ENCODE data around the gene PTPRT. TPM values are rescaled to one million over a fixed set of nuclear protein-coding genes. Genes with fewer than 3 reads are reported as not detected.
"Not testable (repeated sequence)": the region's sequence is repeated elsewhere in the genome, so short reads cannot be mapped to it uniquely, and the experiment has no call there.

The PTPRT gene
- total and polyA plus RNA-seq, 10 of the 15 experiments (the other 5 are each of a cell fraction or from before 2014, with no cell fraction given), result not detected

DNA sequence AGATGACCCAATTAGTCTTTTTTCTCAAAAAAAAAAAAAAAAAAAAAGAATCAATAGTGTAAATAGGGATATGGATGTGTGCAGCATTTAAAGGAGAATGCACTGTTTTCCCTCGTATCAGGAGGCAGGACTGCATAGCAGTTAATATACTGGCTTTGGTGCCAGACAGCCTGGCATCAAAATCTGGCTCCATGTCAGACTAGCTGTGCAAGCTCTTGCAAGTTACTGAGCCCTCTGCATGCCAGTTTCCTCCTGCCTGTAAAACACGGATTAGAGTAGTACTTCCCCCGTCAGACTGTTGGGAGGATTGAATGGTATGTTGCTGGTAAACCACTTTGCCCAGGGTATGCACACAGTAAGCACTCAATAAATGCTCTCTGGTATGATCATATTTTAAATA is 977.3 kb downstream of the PTPRT start:
- Histone ChIP-seq H3K27ac (ENCODE audit: control insufficient read depth, insufficient read depth) (no peak overlapping the region), H2AFZ (ENCODE audit: control insufficient read depth, low read depth, low read length) (no peak overlapping the region), H3K9ac (ENCODE audit: control insufficient read depth, insufficient read depth, low read length) (no peak overlapping the region), H3K4me2 (ENCODE audit: control insufficient read depth, insufficient read depth) (no peak overlapping the region), H3K9me3 (replicated peaks; ENCODE audit: control insufficient read depth, insufficient read depth, low read length) (no peaks in the 10 kb centered on the region), H3K4me3 (no peak overlapping the region), H4K20me1 (ENCODE audit: control insufficient read depth, insufficient read depth) (no peaks in the 10 kb centered on the region), H3K4me1 (ENCODE audit: control insufficient read depth, insufficient read depth, low read length) (no peaks in the 10 kb centered on the region), H3K27me3 (replicated peaks in 1 of 2; ENCODE audit: control insufficient read depth in 2 of 2, insufficient read depth in 2 of 2, low read length in 1 of 2) (no peaks in the 10 kb centered on the region), H3K36me3 (ENCODE audit: control insufficient read depth in 2 of 2, insufficient read depth in 2 of 2, low read length in 1 of 2) (no peaks in the 10 kb centered on the region), H3K79me2 (ENCODE audit: control insufficient read depth, insufficient read depth, low read length) (no peaks in the 10 kb centered on the region)
- SMC1A ChIA-PET (ENCODE audit: uncharacterized antibody, unreplicated experiment), result no interaction called here
- FAIRE-seq (no peak), DNase-seq (ENCODE audit: low read depth, low spot score) (no peak), ATAC-seq (no peak)
- 26% methylated on average over 3 of the region's 3 CpGs for WGBS (ENCODE audit: insufficient coverage, insufficient replicate concordance, low lambda C conversion rate, missing lambda C conversion rate)
- TF ChIP-seq CBX5 (IDR thresholded peaks at IDR 0.05; ENCODE audit: low read depth) (no peak), SPI1 (IDR thresholded peaks at IDR 0.05; ENCODE audit: borderline replicate concordance, insufficient read depth, low read depth, low read length) (no peak), IRF3 (IDR thresholded peaks at IDR 0.05) (no peak), KDM1A (IDR thresholded peaks at IDR 0.05; ENCODE audit: borderline replicate concordance) (no peak), MLLT1 (IDR thresholded peaks at IDR 0.05) (no peak), ZNF24 (IDR thresholded peaks at IDR 0.05) (no peak), MAX (IDR thresholded peaks at IDR 0.05; ENCODE audit: low read depth, low read length) (no peak), SP1 (IDR thresholded peaks at IDR 0.05; ENCODE audit: low read depth, low read length) (no peak), POU2F2 (IDR thresholded peaks at IDR 0.05; ENCODE audit: borderline replicate concordance, low read depth, low read length) (no peak), TCF12 (IDR thresholded peaks at IDR 0.05; ENCODE audit: low read depth, low read length) (no peak), BMI1 (IDR thresholded peaks at IDR 0.05; ENCODE audit: borderline replicate concordance) (no peak), LARP7 (IDR thresholded peaks at IDR 0.05) (no peak)
- TF ChIP-seq, protein P1, sequence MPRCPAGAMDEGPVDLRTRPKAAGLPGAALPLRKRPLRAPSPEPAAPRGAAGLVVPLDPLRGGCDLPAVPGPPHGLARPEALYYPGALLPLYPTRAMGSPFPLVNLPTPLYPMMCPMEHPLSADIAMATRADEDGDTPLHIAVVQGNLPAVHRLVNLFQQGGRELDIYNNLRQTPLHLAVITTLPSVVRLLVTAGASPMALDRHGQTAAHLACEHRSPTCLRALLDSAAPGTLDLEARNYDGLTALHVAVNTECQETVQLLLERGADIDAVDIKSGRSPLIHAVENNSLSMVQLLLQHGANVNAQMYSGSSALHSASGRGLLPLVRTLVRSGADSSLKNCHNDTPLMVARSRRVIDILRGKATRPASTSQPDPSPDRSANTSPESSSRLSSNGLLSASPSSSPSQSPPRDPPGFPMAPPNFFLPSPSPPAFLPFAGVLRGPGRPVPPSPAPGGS (IDR thresholded peaks at IDR 0.05; ENCODE audit: borderline replicate concordance, insufficient read depth, low read depth, low read length, poor library complexity, severe bottlenecking), result no peak
- RAD21 ChIA-PET (ENCODE audit: unreplicated experiment), result no interaction called here
- intact Hi-C loops (cut with micrococcal nuclease; ENCODE audit: unreplicated experiment), result no loop called here
- no TSS peak for BruUV-seq (replicated peaks)
- in situ Hi-C loops (cut with MboI), result no loop called here
- POLR2A ChIA-PET, result no interaction called here
- CTCF ChIA-PET, result no interaction called here

DNA sequence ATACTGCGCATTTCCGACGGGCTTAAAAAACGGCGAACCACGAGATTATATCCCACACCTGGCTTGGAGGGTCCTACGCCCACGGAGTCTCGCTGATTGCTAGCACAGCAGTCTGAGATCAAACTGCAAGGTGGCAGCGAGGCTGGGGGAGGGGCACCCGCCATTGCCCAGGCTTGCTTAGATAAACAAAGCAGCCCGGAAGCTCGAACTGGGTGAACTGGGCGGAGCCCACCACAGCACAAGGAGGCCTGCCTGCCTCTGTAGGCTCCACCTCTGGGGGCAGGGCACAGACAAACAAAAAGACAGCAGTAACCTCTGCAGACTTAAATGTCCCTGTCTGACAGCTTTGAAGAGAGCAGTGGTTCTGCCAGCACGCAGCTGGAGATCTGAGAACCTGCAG is 983.1 kb downstream of the PTPRT start:
- in situ Hi-C loops (cut with MboI); H3K27ac ChIP-seq (ENCODE audit: control insufficient read depth, insufficient read depth); RAD21 ChIA-PET (ENCODE audit: unreplicated experiment); intact Hi-C loops (cut with micrococcal nuclease; ENCODE audit: unreplicated experiment); H4K20me1 ChIP-seq (ENCODE audit: control insufficient read depth, insufficient read depth); H3K4me1 ChIP-seq (ENCODE audit: control insufficient read depth, insufficient read depth, low read length); H3K36me3 ChIP-seq (ENCODE audit: control insufficient read depth in 2 of 2, insufficient read depth in 2 of 2, low read length in 1 of 2); SMC1A ChIA-PET (ENCODE audit: uncharacterized antibody, unreplicated experiment); BruUV-seq (replicated peaks); POLR2A ChIA-PET; H2AFZ ChIP-seq (ENCODE audit: control insufficient read depth, low read depth, low read length); H3K27me3 ChIP-seq (replicated peaks in 1 of 2; ENCODE audit: control insufficient read depth in 2 of 2, insufficient read depth in 2 of 2, low read length in 1 of 2); DNase-seq (ENCODE audit: low read depth, low spot score); FAIRE-seq; H3K4me2 ChIP-seq (ENCODE audit: control insufficient read depth, insufficient read depth); ATAC-seq; H3K9me3 ChIP-seq (replicated peaks; ENCODE audit: control insufficient read depth, insufficient read depth, low read length); H3K79me2 ChIP-seq (ENCODE audit: control insufficient read depth, insufficient read depth, low read length); H3K9ac ChIP-seq (ENCODE audit: control insufficient read depth, insufficient read depth, low read length); H3K4me3 ChIP-seq; CTCF ChIA-PET: not testable (repeated sequence)
- WGBS (ENCODE audit: insufficient coverage, insufficient replicate concordance, low lambda C conversion rate, missing lambda C conversion rate), result 19% methylated on average over 4 of the region's 15 CpGs
